Psoas muscle (tissue), 8 donors: ENCODE data around the gene KCNJ15. TPM values are rescaled to one million over a fixed set of nuclear protein-coding genes. Genes with fewer than 3 reads are reported as not detected.

Experiments
- ATAC-seq, 4 donors: fragments of 200-7000 bp; cut with Tn5 transposase; one replicate each; pipeline ENCODE4 v1.9.1; 2020; ENCODE audit warnings: moderate library complexity in 3 of 4, mild to moderate bottlenecking in 2 of 4
- DNase-seq, 2 donors: peaks; one replicate each; pipeline ENCODE4 v3.0.0-alpha.2; 2020
- H3K27ac ChIP-seq: fragments of 200-600 bp; one replicate; pipeline ENCODE4 v1.8.0; 2022
- H3K27me3 ChIP-seq, 3 donors: fragments of 200-600 bp in 1 of 3; one replicate each; pipeline versions ENCODE4 v1.6.1 to v1.8.0; 2013 to 2022; ENCODE audit warnings: low read length in 2 of 3, mild to moderate bottlenecking in 2 of 3, moderate library complexity in 1 of 3; ENCODE audit not compliant: insufficient read depth in 3 of 3
- H3K36me3 ChIP-seq, 2 donors: fragments of 200-600 bp in 1 of 2; one replicate each; pipeline versions ENCODE4 v1.6.1 to v1.8.0; 2013 to 2022; ENCODE audit warnings: low read depth in 1 of 2, mild to moderate bottlenecking in 1 of 2, moderate library complexity in 1 of 2; ENCODE audit not compliant: insufficient read depth in 1 of 2
- H3K4me1 ChIP-seq: fragments of 200-600 bp; one replicate; pipeline ENCODE4 v1.8.0; 2022
- H3K4me3 ChIP-seq: fragments of 200-600 bp; one replicate; pipeline ENCODE4 v1.8.0; 2022; ENCODE audit warnings: mild to moderate bottlenecking
- H3K9me3 ChIP-seq: fragments of 200-600 bp; one replicate; pipeline ENCODE4 v1.8.0; 2022
- CTCF ChIP-seq: fragments of 200-600 bp; IDR thresholded peaks from one replicate; pipeline ENCODE4 v1.8.0; 2022; ENCODE audit warnings: antibody characterized with exemption
- WGBS, 3 donors: extraction: QIAGEN DNeasy Blood & Tissue Kit; methylation state at CpG; one replicate each; pipeline versions ENCODE4 v1.1.6 to v1.1.7; 2013; 5-methylcytosine and 5-hydroxymethylcytosine counted together
- intact Hi-C, 2 donors: fragments of 100-400 bp; cut with DNase I; formaldehyde crosslinking; loops; one replicate each; pipeline versions ENCODE4 v1.11.0 to v1.14.2; 2022
- polyA plus RNA-seq, 3 donors: library from polyadenylated mRNA; stranded (reverse); fragments of 200-250 nt; gene quantifications; one replicate each; pipeline ENCODE4 v1.2.3, GENCODE V29; 2013
- total RNA-seq, 4 donors: library from RNA; stranded (reverse); fragmentation: NEBNext Ultra II Directional in 2 of 4; extraction: Animal tissue kit (Norgen Biotek cat#: 25700) in 2 of 4; gene quantifications; one replicate each; pipeline versions ENCODE4 v1.2.1 to v1.2.4, GENCODE V29; 2021 to 2023
- donor health status: healthy with polysubstance abuse.
- donor health status: DM: no; HTN: no; CAD: no; lungs with moderate emphysema.
- donor health status: Bipolar disorder and iron deficiency.
- donor health status: healthy.
- donor health status: DM: yes; HTN: yes; CAD: no.
- donor health status: DM: no; HTN: no; CAD: no.
- donor health status: DM: no; HTN: no; CAD: no.
- donor health status: DM: yes; HTN: yes; CAD: no.

The KCNJ15 gene
- total and polyA plus RNA-seq, 7 donors: 0.04 to 1.0 (median 0.16) TPM

GRCh38 chr21:38258521-38259485 lies 2.0 kb downstream of the KCNJ15 start:
- Histone ChIP-seq H3K27me3 (peaks cover 0 to 5% (median 4%) of the 10 kb centered on the region in 3 donors), H3K27ac (no peak overlapping the region), H3K4me1 (no peaks in the 10 kb centered on the region), H3K36me3 (no peaks in the 10 kb centered on the region), H3K4me3 (no peak overlapping the region), H3K9me3 (no peaks in the 10 kb centered on the region)
- DNase-seq: no peak
- no peak for TF ChIP-seq CTCF
- 70 to 74% (median 71%) methylated on average over 17 of the region's 17 CpGs for WGBS, 3 donors
- no peak for ATAC-seq
- intact Hi-C loops: no loop called here

GRCh38 chr21:38259665-38260064 lies 2.9 kb downstream of the KCNJ15 start:
- WGBS, 3 donors: 87 to 92% (median 90%) methylated on average over 2 of the region's 2 CpGs
- no peak for TF ChIP-seq CTCF
- Histone ChIP-seq H3K36me3 (no peaks in the 10 kb centered on the region), H3K27me3 (peaks cover 0 to 5% (median 4%) of the 10 kb centered on the region in 3 donors), H3K9me3 (no peaks in the 10 kb centered on the region), H3K4me3 (no peak overlapping the region), H3K27ac (no peak overlapping the region), H3K4me1 (no peaks in the 10 kb centered on the region)
- no peak for ATAC-seq
- DNase-seq: no peak
- intact Hi-C loops: no loop called here

- Histone ChIP-seq H3K36me3 (no peaks in the 10 kb centered on the region), H3K27me3 (peaks cover under 1 to 5% (median 2%) of the 10 kb centered on the region in 3 donors), H3K4me3 (no peak overlapping the region), H3K27ac (no peak overlapping the region), H3K4me1 (no peaks in the 10 kb centered on the region), H3K9me3 (no peaks in the 10 kb centered on the region)
- ATAC-seq (no peak), DNase-seq (no peak)
- intact Hi-C loops: no loop called here
- no peak for TF ChIP-seq CTCF
- 82 to 89% (median 85%) methylated on average over 6 of the region's 6 CpGs for WGBS, 3 donors
Observed at GRCh38 chr21:38260426-38260825, 3.6 kb downstream of the KCNJ15 start.

- Histone ChIP-seq H3K36me3 (no peaks in the 10 kb centered on the region), H3K4me1 (no peaks in the 10 kb centered on the region), H3K4me3 (no peak overlapping the region), H3K27ac (no peak overlapping the region), H3K9me3 (no peaks in the 10 kb centered on the region), H3K27me3 (peaks cover 2 to 5% (median 5%) of the 10 kb centered on the region in 3 donors)
- 75 to 83% (median 81%) methylated on average over 2 of the region's 2 CpGs for WGBS, 3 donors
- intact Hi-C loops: no loop called here
- ATAC-seq (no peak), DNase-seq (no peak)
- no peak for TF ChIP-seq CTCF
Observed at GRCh38 chr21:38261851-38262250, 5.1 kb downstream of the KCNJ15 start.
